ENCODE data around the gene FLOT2. TPM values are rescaled to one million over a fixed set of nuclear protein-coding genes. Genes with fewer than 3 reads are reported as not detected.

The FLOT2 gene
- total RNA-seq, 3 donors from 2014 or later (not counting 1 experiment from before 2014, with no cell fraction given) = 132 to 152 (median 152) TPM

DNA sequence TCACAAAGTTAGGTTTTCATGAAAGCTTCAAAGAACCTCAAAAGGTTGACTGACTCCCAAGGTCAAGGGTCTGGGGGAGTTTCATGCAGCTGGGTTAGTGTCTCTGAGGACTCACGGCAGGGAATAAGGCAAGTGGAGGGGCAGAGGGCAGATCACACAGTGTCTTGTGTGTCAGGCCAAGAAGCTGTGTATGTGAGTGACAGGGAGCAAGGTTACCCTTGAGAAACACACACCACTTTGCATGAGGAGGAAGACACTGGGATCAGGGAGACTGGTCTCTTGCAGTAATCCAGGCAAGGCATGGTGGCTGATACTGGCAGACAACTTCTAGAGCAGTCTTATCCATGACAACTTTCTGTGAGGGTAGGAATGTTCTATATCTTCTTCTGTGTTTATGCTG lies 6.3 kb downstream of the FLOT2 start:
- H3K27ac Mint-ChIP-seq = peak overlapping the region; percentile 68 to 84
- H3K4me1 Mint-ChIP-seq = peaks cover 46 to 50% of the 10 kb centered on the region in 2 donors
- Histone ChIP-seq H3K4me1 (ENCODE audit: control insufficient read depth, insufficient read depth, low read length) (peaks cover 50% of the 10 kb centered on the region), H3K4me3 (ENCODE audit: low read length) (no peak overlapping the region), H3K9me3 (ENCODE audit: control insufficient read depth, insufficient read depth, low read length) (no peaks in the 10 kb centered on the region), H3K27me3 (ENCODE audit: control insufficient read depth, insufficient read depth, low read length) (no peaks in the 10 kb centered on the region), H3K36me3 (ENCODE audit: control insufficient read depth, insufficient read depth, low read length) (peaks cover 12% of the 10 kb centered on the region), H3K27ac (ENCODE audit: low read length) (no peak overlapping the region)
- intact Hi-C loops (cut with micrococcal nuclease) = loop anchor here (10.0 kb wide), 1 partner anchor 46 kb away; the partner anchor contains the start of gene FAM222B
- DNase-seq = no peak
- WGBS (ENCODE audit: insufficient coverage) = 100% methylated on average over 1 of the region's 1 CpG
- no peak for ATAC-seq
- H3K9me3 Mint-ChIP-seq = no peaks in the 10 kb centered on the region
- H3K4me3 Mint-ChIP-seq = no peak overlapping the region
- H3K36me3 Mint-ChIP-seq = no peaks in the 10 kb centered on the region
- TF ChIP-seq, protein P1, sequence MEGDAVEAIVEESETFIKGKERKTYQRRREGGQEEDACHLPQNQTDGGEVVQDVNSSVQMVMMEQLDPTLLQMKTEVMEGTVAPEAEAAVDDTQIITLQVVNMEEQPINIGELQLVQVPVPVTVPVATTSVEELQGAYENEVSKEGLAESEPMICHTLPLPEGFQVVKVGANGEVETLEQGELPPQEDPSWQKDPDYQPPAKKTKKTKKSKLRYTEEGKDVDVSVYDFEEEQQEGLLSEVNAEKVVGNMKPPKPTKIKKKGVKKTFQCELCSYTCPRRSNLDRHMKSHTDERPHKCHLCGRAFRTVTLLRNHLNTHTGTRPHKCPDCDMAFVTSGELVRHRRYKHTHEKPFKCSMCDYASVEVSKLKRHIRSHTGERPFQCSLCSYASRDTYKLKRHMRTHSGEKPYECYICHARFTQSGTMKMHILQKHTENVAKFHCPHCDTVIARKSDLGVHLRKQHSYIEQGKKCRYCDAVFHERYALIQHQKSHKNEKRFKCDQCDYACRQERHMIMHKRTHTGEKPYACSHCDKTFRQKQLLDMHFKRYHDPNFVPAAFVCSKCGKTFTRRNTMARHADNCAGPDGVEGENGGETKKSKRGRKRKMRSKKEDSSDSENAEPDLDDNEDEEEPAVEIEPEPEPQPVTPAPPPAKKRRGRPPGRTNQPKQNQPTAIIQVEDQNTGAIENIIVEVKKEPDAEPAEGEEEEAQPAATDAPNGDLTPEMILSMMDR (IDR thresholded peaks at IDR 0.05) = no peak
- no peaks in the 10 kb centered on the region for H3K27me3 Mint-ChIP-seq (ENCODE audit: low read depth in 2 of 2)

DNA sequence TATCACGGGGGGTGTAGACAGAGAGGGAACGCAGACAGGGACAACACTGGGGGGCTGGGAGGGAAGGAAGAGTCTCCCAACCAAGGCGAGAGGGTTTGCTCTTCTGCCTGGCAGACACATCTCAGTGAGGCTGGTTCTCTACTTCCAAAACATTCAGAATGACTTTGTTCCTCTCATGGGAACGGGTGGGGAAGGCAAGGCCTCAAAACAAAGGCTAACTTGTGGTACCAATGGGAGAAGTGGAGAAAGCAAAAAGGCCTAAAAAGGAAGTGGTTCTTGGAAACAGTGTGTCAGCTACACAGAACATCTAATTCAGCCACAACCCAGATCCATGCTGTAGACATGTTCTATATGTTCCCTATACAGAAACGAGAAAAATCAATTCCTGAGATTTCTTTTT lies 7.5 kb downstream of the FLOT2 start:
- Mint-ChIP-seq H3K9me3 (no peaks in the 10 kb centered on the region), H3K4me1 (peaks cover 41 to 44% of the 10 kb centered on the region in 2 donors), H3K27me3 (ENCODE audit: low read depth in 2 of 2) (no peaks in the 10 kb centered on the region), H3K27ac (no peak overlapping the region), H3K36me3 (no peaks in the 10 kb centered on the region), H3K4me3 (no peak overlapping the region)
- TF ChIP-seq, protein P1 (IDR thresholded peaks at IDR 0.05) = no peak
- H3K27ac ChIP-seq (ENCODE audit: low read length) = no peak overlapping the region
- no peak overlapping the region for H3K4me3 ChIP-seq (ENCODE audit: low read length)
- no peaks in the 10 kb centered on the region for H3K27me3 ChIP-seq (ENCODE audit: control insufficient read depth, insufficient read depth, low read length)
- WGBS (ENCODE audit: insufficient coverage) = 80% methylated on average over 5 of the region's 5 CpGs
- ATAC-seq (no peak), DNase-seq (no peak)
- H3K9me3 ChIP-seq (ENCODE audit: control insufficient read depth, insufficient read depth, low read length) = no peaks in the 10 kb centered on the region
- intact Hi-C loops (cut with micrococcal nuclease) = loop anchor here (10.0 kb wide), 1 partner anchor 45 kb away; the partner anchor contains the start of gene FAM222B
- H3K36me3 ChIP-seq (ENCODE audit: control insufficient read depth, insufficient read depth, low read length) = peaks cover 23% of the 10 kb centered on the region
- peaks cover 45% of the 10 kb centered on the region for H3K4me1 ChIP-seq (ENCODE audit: control insufficient read depth, insufficient read depth, low read length)

DNA sequence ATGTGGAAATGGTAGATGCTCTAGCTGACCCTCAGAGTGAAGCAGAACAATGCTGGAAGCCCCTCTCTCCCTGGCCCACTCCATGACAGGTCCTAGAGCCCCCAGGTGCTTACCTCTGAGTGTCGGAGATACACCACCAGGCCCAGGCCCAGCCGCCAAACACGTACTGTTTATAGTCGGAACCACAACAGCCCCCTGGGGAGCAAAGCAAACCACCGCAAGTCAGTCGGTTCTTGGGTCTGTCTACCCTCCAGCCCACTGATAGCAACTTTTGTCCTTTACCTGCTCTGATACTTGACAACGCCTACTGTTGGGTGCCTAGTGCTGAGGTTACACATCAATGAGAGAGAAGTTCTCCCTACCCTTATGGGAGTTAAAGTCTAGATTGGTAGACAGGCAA lies 8.7 kb downstream of the FLOT2 start:
- Histone ChIP-seq H3K9me3 (ENCODE audit: control insufficient read depth, insufficient read depth, low read length) (no peaks in the 10 kb centered on the region), H3K27me3 (ENCODE audit: control insufficient read depth, insufficient read depth, low read length) (no peaks in the 10 kb centered on the region), H3K27ac (ENCODE audit: low read length) (no peak overlapping the region), H3K4me1 (ENCODE audit: control insufficient read depth, insufficient read depth, low read length) (peaks cover 34% of the 10 kb centered on the region), H3K4me3 (ENCODE audit: low read length) (no peak overlapping the region), H3K36me3 (ENCODE audit: control insufficient read depth, insufficient read depth, low read length) (peaks cover 34% of the 10 kb centered on the region)
- WGBS (ENCODE audit: insufficient coverage) = 74% methylated on average over 6 of the region's 7 CpGs
- Mint-ChIP-seq H3K36me3 (no peaks in the 10 kb centered on the region), H3K27ac (no peak overlapping the region), H3K9me3 (no peaks in the 10 kb centered on the region), H3K27me3 (ENCODE audit: low read depth in 2 of 2) (no peaks in the 10 kb centered on the region), H3K4me1 (peaks cover 40 to 46% of the 10 kb centered on the region in 2 donors), H3K4me3 (no peak overlapping the region)
- DNase-seq (no peak), ATAC-seq (no peak)
- intact Hi-C loops (cut with micrococcal nuclease) = no loop called here
- TF ChIP-seq, protein P1 (IDR thresholded peaks at IDR 0.05) = no peak

DNA sequence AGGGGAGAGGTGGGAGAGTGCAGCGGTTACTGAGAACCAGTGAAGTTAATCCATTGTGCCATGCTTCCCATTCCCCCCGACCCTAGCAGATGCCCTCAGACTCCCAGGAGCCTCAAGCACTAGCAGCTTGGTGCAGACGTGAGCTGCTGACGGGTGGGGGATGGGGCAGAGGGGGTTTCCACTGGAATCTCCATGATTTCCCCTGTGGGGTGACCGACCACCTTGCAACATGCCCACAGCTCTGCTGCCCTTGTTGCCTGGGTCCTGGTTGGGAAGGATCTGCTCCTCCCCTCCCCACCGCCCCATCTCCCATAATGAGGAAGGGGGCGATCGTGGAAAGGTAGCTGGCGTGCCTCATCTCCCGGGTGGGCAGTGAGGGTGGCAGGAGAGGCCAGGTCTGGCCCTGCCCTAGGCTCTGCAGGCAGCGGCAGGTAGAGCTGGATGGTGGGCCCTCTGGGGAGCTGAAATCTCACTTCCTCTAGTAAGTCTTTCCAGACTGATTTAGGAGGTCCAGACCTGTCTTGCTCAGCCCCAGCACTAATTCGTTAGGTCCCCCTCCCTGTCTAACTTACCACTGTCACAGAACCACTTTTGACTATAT lies 9.6 kb downstream of the FLOT2 start:
- ATAC-seq (no peak), DNase-seq (no peak)
- TF ChIP-seq, protein P1 (IDR thresholded peaks at IDR 0.05) = no peak
- no peaks in the 10 kb centered on the region for H3K27me3 Mint-ChIP-seq (ENCODE audit: low read depth in 2 of 2)
- H3K36me3 ChIP-seq (ENCODE audit: control insufficient read depth, insufficient read depth, low read length) = peaks cover 43% of the 10 kb centered on the region
- H3K4me1 ChIP-seq (ENCODE audit: control insufficient read depth, insufficient read depth, low read length) = peaks cover 25% of the 10 kb centered on the region
- H3K9me3 ChIP-seq (ENCODE audit: control insufficient read depth, insufficient read depth, low read length) = no peaks in the 10 kb centered on the region
- H3K27ac ChIP-seq (ENCODE audit: low read length) = no peak overlapping the region
- H3K4me3 ChIP-seq (ENCODE audit: low read length) = no peak overlapping the region
- no peaks in the 10 kb centered on the region for H3K27me3 ChIP-seq (ENCODE audit: control insufficient read depth, insufficient read depth, low read length)
- H3K4me3 Mint-ChIP-seq = no peak overlapping the region
- intact Hi-C loops (cut with micrococcal nuclease) = no loop called here
- 87% methylated on average over 10 of the region's 12 CpGs for WGBS (ENCODE audit: insufficient coverage)
- H3K9me3 Mint-ChIP-seq = no peaks in the 10 kb centered on the region
- H3K36me3 Mint-ChIP-seq = no peaks in the 10 kb centered on the region
- H3K27ac Mint-ChIP-seq = no peak overlapping the region
- H3K4me1 Mint-ChIP-seq = peaks cover 32 to 37% of the 10 kb centered on the region in 2 donors
